GM12801 (cell line): ENCODE results near the gene WDR20.

Experiments
- TF ChIP-seq, protein P1 (sequence below): IDR thresholded peaks from one replicate; pipeline ENCODE4 v1.5.1; 2011; ENCODE audit warnings: control low read depth; ENCODE audit not compliant: insufficient read length; ENCODE audit errors: extremely low read depth

Gene WDR20

DNA sequence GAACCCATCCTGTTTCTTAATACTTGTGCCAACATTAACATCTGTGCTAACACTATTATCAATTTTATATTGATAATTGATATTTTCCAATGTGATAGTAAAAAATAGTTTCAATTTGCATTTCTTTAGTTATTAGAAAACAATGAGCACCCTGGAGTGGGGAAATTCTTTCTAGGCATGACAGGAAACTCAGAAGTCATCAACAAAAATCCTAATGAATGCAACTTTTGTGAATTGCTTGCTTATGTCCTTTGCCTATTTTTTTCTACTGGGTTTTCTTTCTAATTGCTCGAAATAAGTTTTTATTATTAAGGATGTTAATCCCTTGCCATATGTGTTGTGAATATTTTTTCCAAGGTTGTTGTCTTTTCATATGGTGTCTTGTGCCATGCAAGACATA, 18.1 kb upstream of the WDR20 start:
- TF ChIP-seq, protein P1, sequence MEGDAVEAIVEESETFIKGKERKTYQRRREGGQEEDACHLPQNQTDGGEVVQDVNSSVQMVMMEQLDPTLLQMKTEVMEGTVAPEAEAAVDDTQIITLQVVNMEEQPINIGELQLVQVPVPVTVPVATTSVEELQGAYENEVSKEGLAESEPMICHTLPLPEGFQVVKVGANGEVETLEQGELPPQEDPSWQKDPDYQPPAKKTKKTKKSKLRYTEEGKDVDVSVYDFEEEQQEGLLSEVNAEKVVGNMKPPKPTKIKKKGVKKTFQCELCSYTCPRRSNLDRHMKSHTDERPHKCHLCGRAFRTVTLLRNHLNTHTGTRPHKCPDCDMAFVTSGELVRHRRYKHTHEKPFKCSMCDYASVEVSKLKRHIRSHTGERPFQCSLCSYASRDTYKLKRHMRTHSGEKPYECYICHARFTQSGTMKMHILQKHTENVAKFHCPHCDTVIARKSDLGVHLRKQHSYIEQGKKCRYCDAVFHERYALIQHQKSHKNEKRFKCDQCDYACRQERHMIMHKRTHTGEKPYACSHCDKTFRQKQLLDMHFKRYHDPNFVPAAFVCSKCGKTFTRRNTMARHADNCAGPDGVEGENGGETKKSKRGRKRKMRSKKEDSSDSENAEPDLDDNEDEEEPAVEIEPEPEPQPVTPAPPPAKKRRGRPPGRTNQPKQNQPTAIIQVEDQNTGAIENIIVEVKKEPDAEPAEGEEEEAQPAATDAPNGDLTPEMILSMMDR = no peak

DNA sequence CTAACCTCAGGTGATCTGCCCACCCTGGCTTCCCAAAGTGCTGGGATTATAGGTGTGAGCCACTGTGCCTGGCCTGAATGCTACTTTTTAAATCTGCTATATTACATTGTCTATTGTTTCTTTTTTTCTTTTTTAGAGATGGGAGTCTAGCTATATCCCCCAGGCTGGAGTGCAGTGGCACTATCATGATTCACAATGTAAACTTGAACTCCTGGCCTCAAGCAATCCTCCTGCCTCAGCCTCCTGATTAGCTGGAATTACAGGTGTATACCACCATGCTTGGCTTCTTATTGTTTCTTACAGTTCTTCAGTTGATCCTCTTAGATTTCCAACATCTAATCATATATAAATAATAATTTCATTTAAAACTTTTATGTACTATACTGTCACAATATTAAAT, 15.3 kb upstream of the WDR20 start:
- TF ChIP-seq, protein P1 = no peak

- TF ChIP-seq, protein P1 = no peak
Measured at GRCh38 chr14:102125546-102125945, 14.2 kb upstream of the WDR20 start.

DNA sequence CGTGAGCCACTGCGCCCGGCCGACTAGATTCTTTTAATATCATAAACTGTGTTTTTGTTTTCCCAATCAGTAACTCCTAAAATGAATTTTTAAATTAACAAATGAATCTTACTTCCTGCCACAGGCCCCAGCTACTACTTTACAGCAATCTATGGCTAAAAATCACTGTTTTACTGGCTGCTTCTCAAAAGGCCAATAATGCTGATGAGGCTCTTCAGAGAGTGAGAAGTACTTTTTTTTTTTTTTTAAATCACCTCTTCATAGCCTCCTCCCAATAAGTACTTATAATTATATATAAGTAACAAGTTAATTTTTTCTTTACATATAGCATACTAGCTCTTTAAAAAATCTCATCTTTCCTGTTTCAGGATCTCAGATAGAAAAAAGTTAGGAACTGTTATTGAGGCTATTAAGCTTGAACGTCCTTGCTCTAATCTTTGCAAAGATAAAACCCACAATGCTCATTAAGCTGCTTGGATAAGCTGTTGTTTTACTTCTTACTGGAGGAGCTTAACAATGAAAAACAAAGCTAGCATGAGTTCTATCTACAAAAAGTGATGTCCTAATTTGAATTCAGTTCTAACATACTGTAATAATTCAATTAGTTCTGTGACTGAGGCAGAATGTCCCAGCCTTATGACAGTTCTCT, 12.8 kb upstream of the WDR20 start:
- TF ChIP-seq, protein P1 = no peak

DNA sequence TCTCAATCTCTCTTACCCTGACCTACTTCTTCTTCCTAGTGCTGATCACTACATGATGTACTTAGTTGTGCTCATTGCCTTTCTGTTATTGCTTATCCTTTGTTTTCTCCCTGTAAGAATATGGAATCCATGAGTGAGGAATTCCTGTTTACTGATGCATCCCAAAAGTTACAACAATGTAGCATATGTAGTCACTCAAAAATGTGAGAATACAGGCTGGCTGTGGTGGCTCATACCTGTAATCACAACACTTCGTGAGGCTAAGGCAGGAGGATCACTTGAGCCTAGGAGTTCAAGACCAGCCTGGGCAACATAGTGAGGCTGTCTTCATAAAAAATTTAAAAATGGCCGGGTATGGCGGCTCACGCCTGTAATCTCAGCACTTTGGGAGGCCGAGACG, 8.0 kb upstream of the WDR20 start:
- TF ChIP-seq, protein P1 = no peak

GRCh38 chr14:102138535-102138934, 1.2 kb upstream of the WDR20 start:
- TF ChIP-seq, protein P1 = no peak

GRCh38 chr14:102138961-102139285, 774 bp upstream of the WDR20 start:
- TF ChIP-seq, protein P1 = no peak
